Neuronal stem cell (in vitro differentiated cells): ENCODE results near the gene SLC2A6.
A peak's percentile ranks its signal among the peaks of the same experiment; 100 is the strongest.

ENCODE experiments used
- DNase-seq: peaks from one replicate; pipeline ENCODE4 v3.0.0-alpha.2; 2013; ENCODE audit warnings: low spot score
- H2AFZ ChIP-seq: one replicate; pipeline ENCODE4 v1.6.1; 2013; ENCODE audit warnings: mild to moderate bottlenecking, low read length, inconsistent platforms
- H2AK5ac ChIP-seq: 2 replicates; pipeline ENCODE4 v1.6.1; 2013; ENCODE audit warnings: low read depth, mild to moderate bottlenecking, inconsistent platforms, low read length, moderate library complexity, mixed read lengths
- H2BK120ac ChIP-seq: 2 replicates; pipeline ENCODE4 v1.6.1; 2013; ENCODE audit warnings: low read depth, mild to moderate bottlenecking, inconsistent platforms, low read length, moderate library complexity, mixed read lengths
- H2BK12ac ChIP-seq: one replicate; pipeline ENCODE4 v1.6.1; 2013; ENCODE audit warnings: low read length, inconsistent platforms
- H2BK15ac ChIP-seq: 2 replicates; pipeline ENCODE4 v1.6.1; 2013; ENCODE audit warnings: mild to moderate bottlenecking, low read length, inconsistent platforms, mixed read lengths
- H2BK5ac ChIP-seq: one replicate; pipeline ENCODE4 v1.6.1; 2013; ENCODE audit warnings: inconsistent platforms, mild to moderate bottlenecking, low read length, moderate library complexity
- H3K14ac ChIP-seq: one replicate; pipeline ENCODE4 v1.6.1; 2013; ENCODE audit warnings: low read length, inconsistent platforms
- H3K18ac ChIP-seq: 2 replicates; pipeline ENCODE4 v1.6.1; 2013; ENCODE audit warnings: low read length, inconsistent platforms
- H3K23ac ChIP-seq: 2 replicates; pipeline ENCODE4 v1.6.1; 2013; ENCODE audit warnings: low read depth, mild to moderate bottlenecking, mixed read lengths, low read length, inconsistent platforms; ENCODE audit not compliant: poor library complexity
- H3K27ac ChIP-seq: replicated peaks from 3 replicates; pipeline ENCODE4 v1.5.1; 2013; ENCODE audit warnings: low read length, inconsistent platforms
- H3K27me3 ChIP-seq, 3 experiments: 2 replicates each; pipeline ENCODE4 v1.6.1; 2013; ENCODE audit warnings: low read length in 3 of 3, mild to moderate bottlenecking in 2 of 3, inconsistent platforms in 1 of 3, low read depth in 1 of 3, mixed read lengths in 1 of 3, moderate library complexity in 1 of 3; ENCODE audit not compliant: control insufficient read depth in 3 of 3, insufficient read depth in 3 of 3
- H3K36me3 ChIP-seq, 2 donors: replicated peaks in 1 of 2; 2 replicates each; pipeline ENCODE4 v1.6.1; 2013; ENCODE audit warnings: low read length in 2 of 2; ENCODE audit not compliant: control insufficient read depth in 2 of 2, insufficient read depth in 2 of 2
- H3K4ac ChIP-seq: 2 replicates; pipeline ENCODE4 v1.6.1; 2013; ENCODE audit warnings: inconsistent platforms, mild to moderate bottlenecking, low read length, moderate library complexity
- H3K4me1 ChIP-seq, 2 donors: 1 replicate in 1 of 2; 2 replicates in 1 of 2; pipeline ENCODE4 v1.6.1; 2013; ENCODE audit warnings: low read length in 2 of 2, low read depth in 1 of 2; ENCODE audit not compliant: control insufficient read depth in 2 of 2, insufficient read depth in 1 of 2
- H3K4me2 ChIP-seq: one replicate; pipeline ENCODE4 v1.6.1; 2013; ENCODE audit warnings: mild to moderate bottlenecking, low read length, inconsistent platforms; ENCODE audit not compliant: insufficient read depth, poor library complexity, severe bottlenecking
- H3K4me3 ChIP-seq, 2 donors: 2 replicates each; pipeline ENCODE4 v1.5.1; 2013; ENCODE audit warnings: low read length in 2 of 2, mild to moderate bottlenecking in 2 of 2, inconsistent platforms in 1 of 2, moderate library complexity in 1 of 2
- H3K79me1 ChIP-seq: one replicate; pipeline ENCODE4 v1.6.1; 2013; ENCODE audit warnings: low read depth, mild to moderate bottlenecking, inconsistent platforms, low read length, moderate library complexity
- H3K9ac ChIP-seq: one replicate; pipeline ENCODE4 v1.6.1; 2013; ENCODE audit warnings: mild to moderate bottlenecking, low read depth, low read length, inconsistent platforms; ENCODE audit not compliant: poor library complexity
- H3K9me3 ChIP-seq, 2 donors: replicated peaks in 1 of 2; 2 replicates each; pipeline versions ENCODE3 to v1.6.1; 2013; ENCODE audit warnings: low read length in 2 of 2, mild to moderate bottlenecking in 2 of 2, inconsistent platforms in 1 of 2, low read depth in 1 of 2, mixed read lengths in 1 of 2, moderate library complexity in 1 of 2; ENCODE audit not compliant: control insufficient read depth in 2 of 2, insufficient read depth in 1 of 2
- H4K8ac ChIP-seq: one replicate; pipeline ENCODE4 v1.6.1; 2013; ENCODE audit warnings: low read depth, mild to moderate bottlenecking, inconsistent platforms, low read length, moderate library complexity
- H4K91ac ChIP-seq: one replicate; pipeline ENCODE4 v1.6.1; 2013; ENCODE audit warnings: low read length, low read depth, mild to moderate bottlenecking, inconsistent platforms; ENCODE audit not compliant: poor library complexity
- WGBS, 2 donors: extraction: QIAGEN DNeasy Blood & Tissue Kit; methylation state at CpG; one replicate each; pipeline ENCODE4 v1.1.7; 2013; ENCODE audit warnings: missing lambda C conversion rate in 2 of 2, mixed read lengths in 1 of 2; ENCODE audit not compliant: insufficient read length in 2 of 2, insufficient replicate concordance in 1 of 2; ENCODE audit errors: extremely low coverage in 2 of 2; 5-methylcytosine and 5-hydroxymethylcytosine counted together

Gene SLC2A6

DNA sequence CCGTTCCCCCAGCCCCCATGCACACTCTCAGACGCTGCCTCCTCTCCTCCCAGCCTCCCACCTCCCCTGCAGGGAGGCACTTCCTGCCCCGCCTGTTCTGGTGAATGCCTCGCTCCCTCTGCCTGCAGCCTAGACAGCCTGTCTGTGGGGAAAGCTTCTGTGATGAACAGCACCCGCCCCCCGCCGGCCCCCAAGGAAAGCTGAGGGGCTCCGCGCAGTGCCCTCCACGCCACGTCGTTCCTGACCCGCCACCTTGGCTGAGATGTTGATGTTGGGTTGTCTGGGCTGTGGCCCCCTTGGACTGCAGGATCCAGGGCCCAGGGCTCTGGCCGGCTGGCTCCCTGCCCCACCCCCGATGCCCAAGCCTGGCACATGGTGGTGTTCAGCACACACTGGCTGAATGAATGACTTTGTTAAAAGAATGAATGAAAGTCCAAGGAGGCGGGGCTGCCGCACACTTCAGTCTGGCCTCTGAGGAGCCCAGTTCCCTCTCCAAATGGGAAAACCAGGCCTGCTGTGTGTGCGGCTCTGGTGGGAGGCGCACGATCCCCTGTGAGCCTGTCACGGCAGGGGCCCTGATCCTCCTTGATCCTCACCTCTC, 47.9 kb upstream of the SLC2A6 start:
- H3K14ac ChIP-seq: no peak overlapping the region
- H3K4ac ChIP-seq: no peak overlapping the region
- no peak overlapping the region for H3K4me2 ChIP-seq
- H4K91ac ChIP-seq: no peak overlapping the region
- no peak overlapping the region for H2BK12ac ChIP-seq
- peak overlapping the region; percentile 86 for H3K18ac ChIP-seq
- H3K4me1 ChIP-seq: peaks cover 24 to 31% of the 10 kb centered on the region in 2 donors
- no peaks in the 10 kb centered on the region for H3K36me3 ChIP-seq
- no peak overlapping the region for H3K9ac ChIP-seq
- no peak overlapping the region for H3K23ac ChIP-seq
- H3K9me3 ChIP-seq: no peaks in the 10 kb centered on the region
- no peak overlapping the region for H3K4me3 ChIP-seq
- WGBS, 2 donors: no CpG with 5 or more reads among the region's 21 CpGs
- no peak overlapping the region for H2BK15ac ChIP-seq
- no peak overlapping the region for H4K8ac ChIP-seq
- H2BK120ac ChIP-seq: no peak overlapping the region
- H2AFZ ChIP-seq: peak overlapping the region; percentile 85
- no peak overlapping the region for H2BK5ac ChIP-seq
- H3K79me1 ChIP-seq: no peaks in the 10 kb centered on the region
- no peak for DNase-seq
- H3K27ac ChIP-seq: no peak overlapping the region
- peak overlapping the region; percentile 26 for H2AK5ac ChIP-seq
- H3K27me3 ChIP-seq: peaks cover 0 to 35% (median 2%) of the 10 kb centered on the region in 3 experiments

DNA sequence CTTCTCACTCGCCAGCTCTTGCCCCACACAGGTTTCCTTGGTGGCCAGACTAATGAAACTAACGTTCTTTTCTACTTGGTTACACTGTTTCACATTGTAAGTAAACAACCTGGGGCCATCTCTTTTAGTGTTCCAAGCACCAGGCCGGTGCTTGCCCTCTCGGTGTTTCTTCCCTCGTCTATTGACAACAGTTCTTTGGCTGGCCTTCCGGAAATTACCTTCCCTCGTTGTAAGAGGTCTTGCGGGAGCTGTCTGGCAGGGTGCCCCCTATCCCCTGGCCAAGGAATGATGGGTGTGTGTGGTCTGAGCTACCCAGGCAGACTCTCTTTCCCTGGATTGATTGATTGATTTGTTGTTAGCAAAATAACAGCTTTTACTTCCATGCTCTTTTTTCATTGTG, 46.8 kb upstream of the SLC2A6 start:
- Histone ChIP-seq H2BK120ac (no peak overlapping the region), H3K9me3 (no peaks in the 10 kb centered on the region)

GRCh38 chr9:133524679-133525228, 45.9 kb upstream of the SLC2A6 start, which contains the start of gene MYMK:
Gene MYMK (minus strand): TSS chr9:133524959. CDS start chr9:133524844, 115 bp downstream.
- H3K79me1 ChIP-seq: no peaks in the 10 kb centered on the region
- H2BK15ac ChIP-seq: peak within 1 kb of the TSS; percentile 40
- peaks cover 24 to 31% of the 10 kb centered on the region in 2 donors for H3K4me1 ChIP-seq
- no peak within 1 kb of the TSS for H2BK120ac ChIP-seq
- no peak within 1 kb of the TSS for H4K8ac ChIP-seq
- no peak within 1 kb of the TSS for H3K27ac ChIP-seq
- peak within 1 kb of the TSS; percentile 25 for H2AK5ac ChIP-seq
- H3K14ac ChIP-seq: no peak within 1 kb of the TSS
- H3K27me3 ChIP-seq: peaks cover 0 to 20% (median 2%) of the 10 kb centered on the region in 3 experiments
- H4K91ac ChIP-seq: no peak within 1 kb of the TSS
- no peak within 1 kb of the TSS for H3K4me3 ChIP-seq
- no peak within 1 kb of the TSS for H3K9ac ChIP-seq
- H3K23ac ChIP-seq: peak within 1 kb of the TSS; percentile 77
- no CpG with 5 or more reads among the region's 17 CpGs for WGBS, 2 donors
- H3K4me2 ChIP-seq: no peak within 1 kb of the TSS
- peak within 1 kb of the TSS; percentile 18 for H2AFZ ChIP-seq
- H3K9me3 ChIP-seq: no peaks in the 10 kb centered on the region
- H3K4ac ChIP-seq: no peak within 1 kb of the TSS
- H3K18ac ChIP-seq: peak within 1 kb of the TSS; percentile 62
- no peak for DNase-seq
- H2BK12ac ChIP-seq: peak within 1 kb of the TSS; percentile 88
- no peaks in the 10 kb centered on the region for H3K36me3 ChIP-seq
- H2BK5ac ChIP-seq: no peak within 1 kb of the TSS

More for the DNA sequence above, 46.8 kb upstream of the SLC2A6 start:
- H4K8ac ChIP-seq: no peak overlapping the region
- no peak overlapping the region for H3K27ac ChIP-seq
- H3K4me3 ChIP-seq: no peak overlapping the region
- H3K14ac ChIP-seq: no peak overlapping the region
- H3K79me1 ChIP-seq: no peaks in the 10 kb centered on the region
- no peak overlapping the region for H3K18ac ChIP-seq
- no peak overlapping the region for H2BK5ac ChIP-seq
- no peak overlapping the region for H3K4ac ChIP-seq
- H2AFZ ChIP-seq: peak overlapping the region; percentile 18
- DNase-seq: no peak
- H2AK5ac ChIP-seq: no peak overlapping the region
- no peak overlapping the region for H3K23ac ChIP-seq
- H2BK12ac ChIP-seq: no peak overlapping the region
- H4K91ac ChIP-seq: no peak overlapping the region
- H3K36me3 ChIP-seq: no peaks in the 10 kb centered on the region
- no peak overlapping the region for H2BK15ac ChIP-seq
- H3K4me1 ChIP-seq: peaks cover 24 to 31% of the 10 kb centered on the region in 2 donors
- no CpG with 5 or more reads among the region's 8 CpGs for WGBS, 2 donors
- no peak overlapping the region for H3K9ac ChIP-seq
- H3K27me3 ChIP-seq: peaks cover 0 to 29% (median 2%) of the 10 kb centered on the region in 3 experiments
- H3K4me2 ChIP-seq: no peak overlapping the region

GRCh38 chr9:133524146-133524545, 45.2 kb upstream of the SLC2A6 start:
- peak overlapping the region; percentile 25 for H2AK5ac ChIP-seq
- no peak overlapping the region for H3K14ac ChIP-seq
- no peak overlapping the region for H3K4ac ChIP-seq
- H3K9me3 ChIP-seq: no peaks in the 10 kb centered on the region
- no peak overlapping the region for H4K91ac ChIP-seq
- no peak overlapping the region for H3K4me2 ChIP-seq
- H3K4me1 ChIP-seq: peaks cover 24 to 31% of the 10 kb centered on the region in 2 donors
- H3K9ac ChIP-seq: no peak overlapping the region
- DNase-seq: no peak
- H3K27ac ChIP-seq: no peak overlapping the region
- H3K27me3 ChIP-seq: peaks cover 0 to 14% (median 2%) of the 10 kb centered on the region in 3 experiments
- H3K36me3 ChIP-seq: no peaks in the 10 kb centered on the region
- H2BK120ac ChIP-seq: no peak overlapping the region
- no peak overlapping the region for H2BK15ac ChIP-seq
- H4K8ac ChIP-seq: no peak overlapping the region
- no peak overlapping the region for H2BK5ac ChIP-seq
- no peak overlapping the region for H3K18ac ChIP-seq
- H3K79me1 ChIP-seq: no peaks in the 10 kb centered on the region
- no peak overlapping the region for H3K23ac ChIP-seq
- H3K4me3 ChIP-seq: no peak overlapping the region
- H2BK12ac ChIP-seq: no peak overlapping the region
- no peak overlapping the region for H2AFZ ChIP-seq
- WGBS, 2 donors: no CpG with 5 or more reads among the region's 5 CpGs
